ENCODE measurements around the gene CAV2.

The CAV2 gene

DNA sequence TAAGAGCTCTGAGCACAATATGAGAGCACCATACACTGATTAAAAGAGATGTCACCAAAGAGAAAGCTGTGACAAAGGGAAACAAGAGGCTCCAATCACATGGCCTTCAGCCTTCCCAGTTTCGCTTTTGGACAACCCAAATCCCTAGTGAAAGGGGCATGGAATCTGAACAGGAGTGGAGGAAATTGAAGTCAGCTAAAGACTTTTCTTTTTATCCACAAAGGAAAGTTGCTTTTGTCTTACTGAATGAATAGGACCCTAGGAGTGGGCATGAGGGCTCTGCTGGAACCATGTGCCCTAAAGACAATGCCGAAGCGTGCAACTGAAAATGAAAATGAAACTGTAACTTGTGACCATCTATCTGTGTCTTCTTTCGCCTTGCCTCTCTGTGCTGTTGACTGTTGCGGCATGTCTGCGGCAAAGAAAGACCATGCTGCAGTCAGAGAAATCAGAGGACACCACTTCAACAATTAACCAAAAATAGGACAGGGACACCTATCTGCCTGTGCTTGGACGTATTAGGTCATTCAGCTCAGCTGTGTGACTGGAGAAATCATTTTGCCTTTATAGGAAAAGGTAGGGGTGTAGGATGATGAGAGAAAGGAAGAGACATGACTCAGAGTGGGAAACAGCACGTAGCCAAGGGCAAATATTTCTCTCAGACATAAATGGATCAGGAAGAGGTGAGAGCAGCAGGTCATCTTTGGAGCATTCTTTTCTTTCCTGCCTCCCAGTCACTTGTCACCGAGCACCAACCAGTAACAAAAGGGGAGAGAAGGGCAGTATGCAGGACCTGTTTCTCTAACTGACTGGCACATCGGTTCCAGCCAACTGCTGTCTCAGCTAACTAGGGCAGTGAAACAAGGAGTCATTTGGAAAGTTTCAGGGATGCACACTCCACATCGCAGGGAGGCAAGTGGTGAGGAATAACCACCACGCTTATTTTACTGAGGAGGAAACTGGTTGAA, 12.3 kb downstream of the CAV2 start:
- no peaks in the 10 kb centered on the region for H3K36me3 ChIP-seq (ENCODE audit: control insufficient read depth, low read length)
- peak overlapping the region; percentile 54 for H3K4me3 ChIP-seq (ENCODE audit: low read length)
- peaks cover 7% of the 10 kb centered on the region; the same call in 1 of the 2 replicates for H3K4me1 ChIP-seq (ENCODE audit: control insufficient read depth, low read length)
- H3K9me3 ChIP-seq (ENCODE audit: control insufficient read depth, insufficient read depth, low read length), result no peaks in the 10 kb centered on the region
- H3K27me3 ChIP-seq (ENCODE audit: control insufficient read depth, low read length), result peaks cover 24% of the 10 kb centered on the region
- no peaks in the 10 kb centered on the region for H3K79me2 ChIP-seq (ENCODE audit: control insufficient read depth, low read length)
- no peak overlapping the region for H3K27ac ChIP-seq (ENCODE audit: low read depth, low read length)
- peak; percentile 74; the same call in 1 of the 2 replicates for TF ChIP-seq EZH2phosphoT487 (IDR thresholded peaks at IDR 0.05; ENCODE audit: borderline replicate concordance, low read length)
- TF ChIP-seq, protein P1, sequence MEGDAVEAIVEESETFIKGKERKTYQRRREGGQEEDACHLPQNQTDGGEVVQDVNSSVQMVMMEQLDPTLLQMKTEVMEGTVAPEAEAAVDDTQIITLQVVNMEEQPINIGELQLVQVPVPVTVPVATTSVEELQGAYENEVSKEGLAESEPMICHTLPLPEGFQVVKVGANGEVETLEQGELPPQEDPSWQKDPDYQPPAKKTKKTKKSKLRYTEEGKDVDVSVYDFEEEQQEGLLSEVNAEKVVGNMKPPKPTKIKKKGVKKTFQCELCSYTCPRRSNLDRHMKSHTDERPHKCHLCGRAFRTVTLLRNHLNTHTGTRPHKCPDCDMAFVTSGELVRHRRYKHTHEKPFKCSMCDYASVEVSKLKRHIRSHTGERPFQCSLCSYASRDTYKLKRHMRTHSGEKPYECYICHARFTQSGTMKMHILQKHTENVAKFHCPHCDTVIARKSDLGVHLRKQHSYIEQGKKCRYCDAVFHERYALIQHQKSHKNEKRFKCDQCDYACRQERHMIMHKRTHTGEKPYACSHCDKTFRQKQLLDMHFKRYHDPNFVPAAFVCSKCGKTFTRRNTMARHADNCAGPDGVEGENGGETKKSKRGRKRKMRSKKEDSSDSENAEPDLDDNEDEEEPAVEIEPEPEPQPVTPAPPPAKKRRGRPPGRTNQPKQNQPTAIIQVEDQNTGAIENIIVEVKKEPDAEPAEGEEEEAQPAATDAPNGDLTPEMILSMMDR (IDR thresholded peaks at IDR 0.05; ENCODE audit: low read depth, low read length, poor library complexity, severe bottlenecking), result no peak
- H3K4me2 ChIP-seq (ENCODE audit: low read length), result peak overlapping the region; percentile 61
- no peaks in the 10 kb centered on the region; the same call in 1 of the 2 replicates for H3K9me2 ChIP-seq (replicated peaks; ENCODE audit: control insufficient read depth, low read length)
- no peaks in the 10 kb centered on the region for H3F3A ChIP-seq (ENCODE audit: control insufficient read depth, insufficient read depth)
- no peaks in the 10 kb centered on the region for H4K20me1 ChIP-seq (ENCODE audit: control insufficient read depth, insufficient read depth, low read depth, low read length)

DNA sequence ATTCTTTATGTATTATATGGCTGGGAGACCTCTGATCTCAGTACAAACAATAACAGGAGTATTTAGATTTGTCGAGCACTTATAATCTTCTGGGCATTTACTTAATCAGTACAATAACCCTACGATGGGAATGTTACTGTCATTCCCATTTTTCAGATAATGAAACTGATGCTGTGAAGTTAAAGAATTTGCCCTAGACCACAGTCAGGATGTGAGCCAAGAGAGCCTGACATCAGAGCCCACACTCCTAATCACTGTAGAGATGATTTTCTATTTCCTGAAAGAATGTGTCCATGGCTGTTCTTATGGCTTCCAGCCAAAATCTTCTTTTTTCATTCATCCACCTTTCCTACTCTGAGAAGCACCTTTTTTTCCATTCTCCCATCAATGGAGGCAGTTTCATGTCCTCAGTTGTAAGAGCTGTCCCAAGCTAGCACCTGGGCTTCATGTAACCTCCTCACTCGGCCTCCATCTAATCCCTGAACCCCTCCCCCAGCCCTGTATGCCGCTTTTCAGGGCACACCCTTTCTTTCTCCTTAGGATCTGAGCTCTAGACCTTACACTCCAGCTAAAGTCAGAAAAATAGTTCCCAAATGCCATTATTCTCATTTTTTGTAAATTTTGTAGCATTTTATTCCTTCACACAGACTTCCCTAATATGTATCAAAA, 13.1 kb downstream of the CAV2 start:
- no peak overlapping the region for H3K27ac ChIP-seq (ENCODE audit: low read depth, low read length)
- no peaks in the 10 kb centered on the region for H3K79me2 ChIP-seq (ENCODE audit: control insufficient read depth, low read length)
- peaks cover 7% of the 10 kb centered on the region; the same call in 1 of the 2 replicates for H3K4me1 ChIP-seq (ENCODE audit: control insufficient read depth, low read length)
- H3F3A ChIP-seq (ENCODE audit: control insufficient read depth, insufficient read depth), result no peaks in the 10 kb centered on the region
- H3K9me2 ChIP-seq (replicated peaks; ENCODE audit: control insufficient read depth, low read length), result no peaks in the 10 kb centered on the region; the same call in 1 of the 2 replicates
- TF ChIP-seq, protein P1 (IDR thresholded peaks at IDR 0.05; ENCODE audit: low read depth, low read length, poor library complexity, severe bottlenecking), result no peak
- TF ChIP-seq EZH2phosphoT487 (IDR thresholded peaks at IDR 0.05; ENCODE audit: borderline replicate concordance, low read length), result no peak
- H4K20me1 ChIP-seq (ENCODE audit: control insufficient read depth, insufficient read depth, low read depth, low read length), result no peaks in the 10 kb centered on the region
- no peaks in the 10 kb centered on the region for H3K36me3 ChIP-seq (ENCODE audit: control insufficient read depth, low read length)
- no peak overlapping the region; the same call in 1 of the 2 replicates for H3K4me2 ChIP-seq (ENCODE audit: low read length)
- H3K27me3 ChIP-seq (ENCODE audit: control insufficient read depth, low read length), result peaks cover 24% of the 10 kb centered on the region
- H3K9me3 ChIP-seq (ENCODE audit: control insufficient read depth, insufficient read depth, low read length), result no peaks in the 10 kb centered on the region
- H3K4me3 ChIP-seq (ENCODE audit: low read length), result no peak overlapping the region

DNA sequence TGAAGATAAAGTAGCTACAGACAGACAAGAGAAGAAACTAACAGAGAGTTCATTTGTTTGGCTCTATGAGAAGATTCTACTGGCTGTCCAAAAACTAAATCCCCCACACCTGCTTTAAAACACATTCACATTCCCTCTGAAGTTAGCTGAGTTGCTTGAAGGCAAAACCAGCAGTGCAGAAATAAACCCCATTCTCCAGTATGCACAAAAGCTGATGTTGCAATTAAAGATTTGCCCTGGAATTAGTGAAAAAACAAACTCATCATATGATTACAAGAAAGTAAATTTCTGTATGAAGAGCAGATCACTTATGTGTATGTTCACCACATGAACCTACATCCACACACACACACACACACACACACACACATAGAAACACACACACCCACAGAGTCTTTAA, 16.0 kb downstream of the CAV2 start:
- Histone ChIP-seq H3K27me3 (ENCODE audit: control insufficient read depth, low read length) (peaks cover 27% of the 10 kb centered on the region), H3F3A (ENCODE audit: control insufficient read depth, insufficient read depth) (no peaks in the 10 kb centered on the region), H4K20me1 (ENCODE audit: control insufficient read depth, insufficient read depth, low read depth, low read length) (no peaks in the 10 kb centered on the region), H3K9me2 (replicated peaks; ENCODE audit: control insufficient read depth, low read length) (no peaks in the 10 kb centered on the region; the same call in 1 of the 2 replicates), H3K4me3 (ENCODE audit: low read length) (no peak overlapping the region), H3K9me3 (ENCODE audit: control insufficient read depth, insufficient read depth, low read length) (no peaks in the 10 kb centered on the region), H3K27ac (ENCODE audit: low read depth, low read length) (no peak overlapping the region), H3K4me1 (ENCODE audit: control insufficient read depth, low read length) (peaks cover 7% of the 10 kb centered on the region; the same call in 1 of the 2 replicates), H3K79me2 (ENCODE audit: control insufficient read depth, low read length) (no peaks in the 10 kb centered on the region), H3K36me3 (ENCODE audit: control insufficient read depth, low read length) (no peaks in the 10 kb centered on the region), H3K4me2 (ENCODE audit: low read length) (no peak overlapping the region)
- TF ChIP-seq, protein P1 (IDR thresholded peaks at IDR 0.05; ENCODE audit: low read depth, low read length, poor library complexity, severe bottlenecking), result no peak
- no peak for TF ChIP-seq EZH2phosphoT487 (IDR thresholded peaks at IDR 0.05; ENCODE audit: borderline replicate concordance, low read length)

All from DOHH2 (cell line).